DOHH2 (cell line): ENCODE measurements around the gene FAM174A.
"Not testable (repeated sequence)": the region's sequence is repeated elsewhere in the genome, so short reads cannot be mapped to it uniquely, and the experiment has no call there.

Source experiments
- H3F3A ChIP-seq: fragments of 200-600 bp; sonication (generic), shearing (Covaris generic); 2 replicates; pipeline ENCODE4 v1.6.0; 2016; ENCODE audit warnings: antibody characterized with exemption, mild to moderate bottlenecking; ENCODE audit not compliant: control insufficient read depth, insufficient read depth
- H3K27ac ChIP-seq: fragments of 200-600 bp; sonication (generic); 2 replicates; pipeline ENCODE4 v1.5.1; 2014; ENCODE audit warnings: low read depth, mild to moderate bottlenecking, low read length, moderate library complexity
- H3K27me3 ChIP-seq: fragments of 200-600 bp; sonication (generic); 2 replicates; pipeline ENCODE4 v1.6.1; 2014; ENCODE audit warnings: mild to moderate bottlenecking, low read length, mixed read lengths; ENCODE audit not compliant: control insufficient read depth
- H3K36me3 ChIP-seq: fragments of 200-600 bp; sonication (generic); 2 replicates; pipeline ENCODE4 v1.6.1; 2014; ENCODE audit warnings: mild to moderate bottlenecking, low read length, moderate library complexity, mixed read lengths; ENCODE audit not compliant: control insufficient read depth
- H3K4me1 ChIP-seq: fragments of 200-600 bp; sonication (generic); 2 replicates; pipeline ENCODE4 v1.6.1; 2014; ENCODE audit warnings: mild to moderate bottlenecking, low read length, mixed read lengths; ENCODE audit not compliant: control insufficient read depth
- H3K4me2 ChIP-seq: fragments of 200-600 bp; sonication (generic); 2 replicates; pipeline ENCODE4 v1.6.0; 2014; ENCODE audit warnings: mild to moderate bottlenecking, low read length, moderate library complexity
- H3K4me3 ChIP-seq: fragments of 200-600 bp; sonication (generic); 2 replicates; pipeline ENCODE4 v1.5.1; 2014; ENCODE audit warnings: mild to moderate bottlenecking, low read length, mixed read lengths
- H3K79me2 ChIP-seq: fragments of 200-600 bp; sonication (generic); 2 replicates; pipeline ENCODE4 v1.6.1; 2014; ENCODE audit warnings: mild to moderate bottlenecking, low read length, mixed read lengths; ENCODE audit not compliant: control insufficient read depth
- H3K9me2 ChIP-seq: fragments of 200-600 bp; sonication (generic); replicated peaks from 2 replicates; pipeline ENCODE4 v1.6.1; 2014; ENCODE audit warnings: mild to moderate bottlenecking, low read length, mixed read lengths; ENCODE audit not compliant: control insufficient read depth
- H3K9me3 ChIP-seq: fragments of 200-600 bp; sonication (generic); 2 replicates; pipeline ENCODE4 v1.6.1; 2014; ENCODE audit warnings: antibody characterized with exemption, low read length, mixed read lengths; ENCODE audit not compliant: control insufficient read depth, insufficient read depth
- H4K20me1 ChIP-seq: fragments of 200-600 bp; sonication (generic); 2 replicates; pipeline ENCODE4 v1.6.0; 2014; ENCODE audit warnings: low read depth, mild to moderate bottlenecking, antibody characterized with exemption, low read length, moderate library complexity; ENCODE audit not compliant: control insufficient read depth, insufficient read depth
- CTCF ChIP-seq: fragments of 200-600 bp; sonication (generic); IDR thresholded peaks from one replicate; pipeline ENCODE4 v1.5.1; 2014; ENCODE audit warnings: antibody characterized with exemption, mild to moderate bottlenecking, low read depth, low read length; ENCODE audit not compliant: poor library complexity, severe bottlenecking
- EZH2phosphoT487 ChIP-seq: fragments of 200-600 bp; sonication (generic); IDR thresholded peaks from 2 replicates; pipeline ENCODE4 v1.6.1; 2017; ENCODE audit warnings: borderline replicate concordance, mild to moderate bottlenecking, antibody characterized with exemption, low read length, moderate library complexity, mixed read lengths

FAM174A gene

GRCh38 chr5:100603141-100603540 is 68.0 kb downstream of the FAM174A start:
- H3K79me2 ChIP-seq: no peaks in the 10 kb centered on the region
- no peak overlapping the region for H3K4me2 ChIP-seq
- H3K9me2 ChIP-seq: no peaks in the 10 kb centered on the region
- H3K9me3 ChIP-seq: no peaks in the 10 kb centered on the region
- H3K4me1 ChIP-seq: no peaks in the 10 kb centered on the region
- no peak for TF ChIP-seq CTCF
- TF ChIP-seq EZH2phosphoT487: no peak
- no peak overlapping the region for H3K27ac ChIP-seq
- H3K4me3 ChIP-seq: no peak overlapping the region
- H3K27me3 ChIP-seq: no peaks in the 10 kb centered on the region
- H3K36me3 ChIP-seq: no peaks in the 10 kb centered on the region
- no peaks in the 10 kb centered on the region for H3F3A ChIP-seq
- no peaks in the 10 kb centered on the region for H4K20me1 ChIP-seq

- H3K4me1 ChIP-seq, H3K4me3 ChIP-seq, H3K27ac ChIP-seq, H3F3A ChIP-seq, H3K27me3 ChIP-seq, H4K20me1 ChIP-seq, H3K4me2 ChIP-seq, H3K79me2 ChIP-seq, H3K9me2 ChIP-seq, H3K36me3 ChIP-seq, H3K9me3 ChIP-seq: not testable (repeated sequence)
Observed at GRCh38 chr5:100604021-100604420, 68.8 kb downstream of the FAM174A start.

GRCh38 chr5:100609594-100609993 is 74.4 kb downstream of the FAM174A start:
- Histone ChIP-seq H3K27me3 (no peaks in the 10 kb centered on the region), H3K36me3 (no peaks in the 10 kb centered on the region)

GRCh38 chr5:100614308-100614707 is 79.1 kb downstream of the FAM174A start:
- no peaks in the 10 kb centered on the region for H3F3A ChIP-seq
- H3K9me3 ChIP-seq: no peaks in the 10 kb centered on the region
- H3K4me2 ChIP-seq: no peak overlapping the region
- H4K20me1 ChIP-seq: no peaks in the 10 kb centered on the region
- H3K79me2 ChIP-seq: no peaks in the 10 kb centered on the region
- H3K9me2 ChIP-seq: no peaks in the 10 kb centered on the region
- no peaks in the 10 kb centered on the region for H3K4me1 ChIP-seq
- TF ChIP-seq CTCF: no peak
- H3K36me3 ChIP-seq: no peaks in the 10 kb centered on the region
- H3K27ac ChIP-seq: no peak overlapping the region
- no peaks in the 10 kb centered on the region for H3K27me3 ChIP-seq
- no peak overlapping the region for H3K4me3 ChIP-seq

More at GRCh38 chr5:100609594-100609993, 74.4 kb downstream of the FAM174A start:
- TF ChIP-seq CTCF: no peak
- no peak for TF ChIP-seq EZH2phosphoT487
- H3K9me3 ChIP-seq: no peaks in the 10 kb centered on the region
- no peaks in the 10 kb centered on the region for H4K20me1 ChIP-seq
- H3K4me3 ChIP-seq: no peak overlapping the region
- H3K79me2 ChIP-seq: no peaks in the 10 kb centered on the region
- no peaks in the 10 kb centered on the region for H3K4me1 ChIP-seq
- H3K4me2 ChIP-seq: no peak overlapping the region
- no peaks in the 10 kb centered on the region for H3K9me2 ChIP-seq
- no peak overlapping the region for H3K27ac ChIP-seq
- no peaks in the 10 kb centered on the region for H3F3A ChIP-seq
